Fibroblast of lung (primary cell): ENCODE results near the gene SLC35C1. TPM values are rescaled to one million over a fixed set of nuclear protein-coding genes. Genes with fewer than 3 reads are reported as not detected.
A peak's percentile ranks its signal among the peaks of the same experiment; 100 is the strongest.

ENCODE experiments used
- DNase-seq, 2 donors: peaks; one replicate each; pipeline versions ENCODE4 v3.0.0 to v3.0.0-alpha.2; 2010; ENCODE audit warnings: low read depth in 2 of 2
- H2AFZ ChIP-seq: 2 replicates; pipeline ENCODE4 v1.5.1; 2012; ENCODE audit warnings: low read length, control low read depth, inconsistent platforms
- H3K27ac ChIP-seq: 2 replicates; pipeline ENCODE4 v1.5.1; 2011; ENCODE audit warnings: low read length, control low read depth; ENCODE audit not compliant: insufficient read depth
- H3K27me3 ChIP-seq: 2 replicates; pipeline ENCODE4 v1.5.1; 2011; ENCODE audit warnings: mild to moderate bottlenecking, low read length; ENCODE audit not compliant: control insufficient read depth, insufficient read depth
- H3K36me3 ChIP-seq: 2 replicates; pipeline ENCODE4 v1.5.1; 2011; ENCODE audit warnings: low read length; ENCODE audit not compliant: control insufficient read depth, insufficient read depth
- H3K4me1 ChIP-seq: 2 replicates; pipeline ENCODE4 v1.5.1; 2011; ENCODE audit warnings: low read length; ENCODE audit not compliant: control insufficient read depth, insufficient read depth; ENCODE audit errors: extremely low read depth
- H3K4me2 ChIP-seq: 2 replicates; pipeline ENCODE4 v1.5.1; 2011; ENCODE audit warnings: low read length, control low read depth; ENCODE audit not compliant: insufficient read depth; ENCODE audit errors: extremely low read depth
- H3K4me3 ChIP-seq, 4 experiments: fragments of 200-600 bp in 1 of 4; sonication (generic) in 1 of 4; replicated peaks in 1 of 4; 2 replicates each; pipeline ENCODE4 v1.5.1; 2011 to 2016; ENCODE audit warnings: low read length in 4 of 4, low read depth in 3 of 4, mild to moderate bottlenecking in 3 of 4, control low read depth in 2 of 4, inconsistent platforms in 1 of 4, mixed read lengths in 1 of 4; ENCODE audit not compliant: insufficient read depth in 1 of 4; ENCODE audit errors: control extremely low read depth in 1 of 4
- H3K79me2 ChIP-seq: 2 replicates; pipeline ENCODE4 v1.5.1; 2012; ENCODE audit warnings: mild to moderate bottlenecking, low read length, inconsistent platforms; ENCODE audit not compliant: control insufficient read depth, insufficient read depth
- H3K9ac ChIP-seq: 2 replicates; pipeline ENCODE4 v1.5.1; 2011; ENCODE audit warnings: mild to moderate bottlenecking, low read length, control low read depth; ENCODE audit not compliant: insufficient read depth
- H3K9me3 ChIP-seq: 2 replicates; pipeline ENCODE4 v1.5.1; 2012; ENCODE audit warnings: low read depth, low read length; ENCODE audit not compliant: control insufficient read depth, insufficient read depth
- H4K20me1 ChIP-seq: 2 replicates; pipeline ENCODE4 v1.5.1; 2011; ENCODE audit warnings: low read length; ENCODE audit not compliant: control insufficient read depth, insufficient read depth; ENCODE audit errors: extremely low read depth
- CTCF ChIP-seq, 2 donors: IDR thresholded peaks in 1 of 2; conservative IDR thresholded peaks in 1 of 2; 1 replicate in 1 of 2; 2 replicates in 1 of 2; pipeline ENCODE4 v1.5.1; 2011 to 2012; ENCODE audit warnings: low read length in 2 of 2, control low read depth in 1 of 2, inconsistent platforms in 1 of 2, low read depth in 1 of 2, mild to moderate bottlenecking in 1 of 2
- EZH2 ChIP-seq: IDR thresholded peaks from 2 replicates; pipeline ENCODE4 v1.5.1; 2012; ENCODE audit warnings: low read length, control low read depth, mild to moderate bottlenecking; ENCODE audit errors: missing control alignments
- polyA plus RNA-seq, 2 donors: library from polyadenylated mRNA; depleted of rRNA in 1 of 2; stranded (reverse) in 1 of 2; unstranded in 1 of 2; fragments of >200 nt; gene quantifications; 2 replicates each; pipeline ENCODE4 v1.2.1, GENCODE V29; 2011 to 2012; ENCODE audit warnings: missing spikeins in 1 of 2
- total RNA-seq: library from RNA; depleted of rRNA; stranded (reverse); fragments of >200 nt; gene quantifications from 2 replicates; pipeline ENCODE4 v1.2.1, GENCODE V29; 2014

The SLC35C1 gene
- total and polyA plus RNA-seq, 2 donors (not counting 1 experiment from before 2014, with no cell fraction given) = 6.7 to 10.4 TPM

- Histone ChIP-seq H3K79me2 (peaks cover 29% of the 10 kb centered on the region), H3K9me3 (no peaks in the 10 kb centered on the region), H3K27ac (peak within 1 kb of the TSS; percentile 99), H3K4me2 (peak within 1 kb of the TSS; percentile 93), H3K27me3 (no peaks in the 10 kb centered on the region), H3K4me3 (peak within 1 kb of the TSS; percentile 77 to 95 (median 92)), H2AFZ (peak within 1 kb of the TSS; percentile 54), H4K20me1 (no peaks in the 10 kb centered on the region), H3K9ac (peak within 1 kb of the TSS; percentile 100), H3K36me3 (no peaks in the 10 kb centered on the region), H3K4me1 (peaks cover 14% of the 10 kb centered on the region)
- TF ChIP-seq CTCF (conservative IDR thresholded peaks at IDR 0.05 in 1 of 2, IDR thresholded peaks at IDR 0.05 in 1 of 2; ENCODE audit: low read depth in 1 of 2, low read length in 2 of 2) (no peak), EZH2 (no peak)
- DNase-seq = peak; percentile 93 to 97
These were observed 42.3 kb downstream of the SLC35C1 start, which contains the start of gene CRY2 for GRCh38 chr11:45846974-45847910. Gene CRY2, plus strand, starts transcription at chr11:45847475. Its CDS starts 16 bp downstream, at chr11:45847491.

- Histone ChIP-seq H3K9me3 (no peaks in the 10 kb centered on the region), H3K79me2 (peaks cover 33% of the 10 kb centered on the region), H4K20me1 (no peaks in the 10 kb centered on the region), H3K9ac (peak overlapping the region; percentile 100), H3K4me1 (peaks cover 14% of the 10 kb centered on the region), H3K4me3 (peak overlapping the region; percentile 77 to 95 (median 92)), H3K4me2 (peak overlapping the region; percentile 93), H3K27ac (peak overlapping the region; percentile 99), H3K27me3 (no peaks in the 10 kb centered on the region), H3K36me3 (no peaks in the 10 kb centered on the region), H2AFZ (peak overlapping the region; percentile 54)
- DNase-seq = peak; percentile 60 to 75
- peak in 1 of 2 donors; percentile 30 for TF ChIP-seq CTCF (conservative IDR thresholded peaks at IDR 0.05 in 1 of 2, IDR thresholded peaks at IDR 0.05 in 1 of 2; ENCODE audit: low read depth in 1 of 2, low read length in 2 of 2)
- TF ChIP-seq EZH2 = no peak
These were observed 43.0 kb downstream of the SLC35C1 start for GRCh38 chr11:45847911-45848316.

GRCh38 chr11:45848654-45849081 lies 43.7 kb downstream of the SLC35C1 start:
- no peaks in the 10 kb centered on the region for H3K36me3 ChIP-seq
- TF ChIP-seq CTCF (conservative IDR thresholded peaks at IDR 0.05 in 1 of 2, IDR thresholded peaks at IDR 0.05 in 1 of 2; ENCODE audit: low read depth in 1 of 2, low read length in 2 of 2) = no peak
- no peak for TF ChIP-seq EZH2
- H3K9me3 ChIP-seq = no peaks in the 10 kb centered on the region
- H3K27ac ChIP-seq = peak overlapping the region; percentile 99
- no peaks in the 10 kb centered on the region for H3K27me3 ChIP-seq
- no peak for DNase-seq
- peaks cover 34% of the 10 kb centered on the region for H3K79me2 ChIP-seq
- H4K20me1 ChIP-seq = no peaks in the 10 kb centered on the region
- peak overlapping the region; percentile 77 to 95 (median 92) for H3K4me3 ChIP-seq
- H3K4me1 ChIP-seq = peaks cover 12% of the 10 kb centered on the region
- no peak overlapping the region for H2AFZ ChIP-seq
- peak overlapping the region; percentile 93 for H3K4me2 ChIP-seq
- H3K9ac ChIP-seq = peak overlapping the region; percentile 34
